HEK293 (cell line): ENCODE measurements around the gene KRT32.

ENCODE experiments used
- CTCF ChIP-seq: fragments of 450-650 bp; formaldehyde crosslinking; IDR thresholded peaks from 2 replicates; pipeline ENCODE4 v1.5.1; 2016; ENCODE audit warnings: missing biosample characterization, missing genetic modification characterization
- ZBTB20 ChIP-seq: fragments of 450-650 bp; formaldehyde crosslinking; IDR thresholded peaks from 2 replicates; pipeline ENCODE4 v1.5.1; 2016; ENCODE audit warnings: missing biosample characterization, missing genetic modification characterization
- ZNF596 ChIP-seq: fragments of 450-650 bp; IDR thresholded peaks from 2 replicates; pipeline ENCODE4 v1.5.0; 2018; ENCODE audit warnings: missing biosample characterization, mild to moderate bottlenecking, missing genetic modification characterization, moderate library complexity

- TF ChIP-seq CTCF (tag by site-specific recombination) (no peak), ZNF596 (no peak), ZBTB20 (tag by site-specific recombination) (no peak)
Measured at GRCh38 chr17:41483991-41484826, 17.0 kb upstream of the KRT32 start.
